Tibial nerve (tissue), 4 donors: ENCODE measurements around the gene STRA8. TPM values are rescaled to one million over a fixed set of nuclear protein-coding genes. Genes with fewer than 3 reads are reported as not detected.

ENCODE experiments used
- DNase-seq, 2 donors: peaks; one replicate each; pipeline ENCODE4 v3.0.0-alpha.2; 2019; ENCODE audit warnings: low spot score in 2 of 2
- H3K27ac ChIP-seq, 4 donors: fragments of 200-600 bp; sonication (generic) in 3 of 4; one replicate each; pipeline ENCODE4 v1.5.1; 2017 to 2019; ENCODE audit warnings: mild to moderate bottlenecking in 1 of 4
- H3K27me3 ChIP-seq, 2 donors: fragments of 200-600 bp; sonication (generic) in 1 of 2; one replicate each; pipeline versions ENCODE4 v1.5.1 to v1.6.0; 2017 to 2019
- H3K36me3 ChIP-seq, 3 donors: fragments of 200-600 bp; sonication (generic); one replicate each; pipeline ENCODE4 v1.5.1; 2018 to 2019
- H3K4me1 ChIP-seq, 4 donors: fragments of 200-600 bp; sonication (generic) in 3 of 4; one replicate each; pipeline ENCODE4 v1.5.1; 2017 to 2019
- H3K4me3 ChIP-seq, 4 donors: fragments of 200-600 bp; sonication (generic) in 3 of 4; one replicate each; pipeline ENCODE4 v1.5.1; 2017 to 2019; ENCODE audit warnings: mild to moderate bottlenecking in 1 of 4, moderate library complexity in 1 of 4
- H3K9me3 ChIP-seq, 4 donors: fragments of 200-600 bp; sonication (generic) in 3 of 4; one replicate each; pipeline ENCODE4 v1.5.1; 2017 to 2019
- EP300 ChIP-seq, 2 donors: sonication (generic); formaldehyde crosslinking; IDR thresholded peaks; one replicate each; pipeline ENCODE4 v1.6.1; 2017; ENCODE audit warnings: antibody characterized with exemption in 2 of 2, mild to moderate bottlenecking in 1 of 2
- POLR2A ChIP-seq, 2 donors: fragments of 450-650 bp; IDR thresholded peaks; one replicate each; pipeline ENCODE4 v1.6.1; 2017; ENCODE audit warnings: antibody characterized with exemption in 2 of 2, mild to moderate bottlenecking in 2 of 2, moderate library complexity in 2 of 2
- WGBS, 2 donors: methylation state at CpG; one replicate each; pipeline ENCODE4 v1.1.5; 2018; 5-methylcytosine and 5-hydroxymethylcytosine counted together
- total RNA-seq, 4 donors: library from RNA; depleted of rRNA; stranded (reverse); fragments of >200 nt; gene quantifications; one replicate each; pipeline ENCODE4 v1.1.0, GENCODE V29; 2016
- TF ChIP-seq, protein P1 (sequence below), 5 experiments: fragments of 200-600 bp in 3 of 5; fragments of 450-650 bp in 2 of 5; sonication (generic) in 3 of 5; IDR thresholded peaks; one replicate each; pipeline ENCODE4 v1.5.1; 2016 to 2019; ENCODE audit warnings: antibody characterized with exemption in 5 of 5, mild to moderate bottlenecking in 3 of 5, moderate library complexity in 2 of 5

Gene STRA8, protein sequence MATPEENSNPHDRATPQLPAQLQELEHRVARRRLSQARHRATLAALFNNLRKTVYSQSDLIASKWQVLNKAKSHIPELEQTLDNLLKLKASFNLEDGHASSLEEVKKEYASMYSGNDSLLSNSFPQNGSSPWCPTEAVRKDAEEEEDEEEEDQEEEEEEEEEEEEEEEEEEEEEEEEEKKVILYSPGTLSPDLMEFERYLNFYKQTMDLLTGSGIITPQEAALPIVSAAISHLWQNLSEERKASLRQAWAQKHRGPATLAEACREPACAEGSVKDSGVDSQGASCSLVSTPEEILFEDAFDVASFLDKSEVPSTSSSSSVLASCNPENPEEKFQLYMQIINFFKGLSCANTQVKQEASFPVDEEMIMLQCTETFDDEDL
- total RNA-seq: not detected

DNA sequence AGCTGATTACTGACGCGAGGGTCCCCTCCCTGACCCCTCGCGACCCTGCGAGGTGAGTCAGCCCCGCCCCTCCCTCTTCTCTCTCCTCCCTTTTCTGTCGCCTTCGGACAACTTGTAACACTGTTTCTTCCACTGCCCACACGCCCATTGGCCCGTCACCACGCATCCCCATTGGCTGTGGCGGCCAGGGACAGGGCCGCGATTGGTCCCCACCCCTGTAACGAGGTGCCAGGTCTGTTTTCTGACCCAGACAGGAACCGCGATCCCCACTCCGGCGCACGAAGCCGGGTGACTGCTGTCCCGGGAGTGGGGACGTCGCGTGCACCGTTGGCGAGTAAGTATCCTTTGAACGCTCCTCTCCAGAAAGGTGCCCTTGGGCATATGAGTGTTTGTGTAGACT is at the start of gene STRA8:
TSS of gene STRA8 (plus strand) at position 269 of the 400 bp plus-strand sequence. CDS start 6,687 bp downstream, outside the sequence.
- WGBS, 2 donors: 93 to 96% methylated on average over 28 of the region's 28 CpGs
- H3K36me3 ChIP-seq: no peaks in the 10 kb centered on the region
- no peaks in the 10 kb centered on the region for H3K4me1 ChIP-seq
- no peaks in the 10 kb centered on the region for H3K27me3 ChIP-seq
- no peak within 1 kb of the TSS for H3K27ac ChIP-seq
- no peak for DNase-seq
- no peak within 1 kb of the TSS for H3K4me3 ChIP-seq
- TF ChIP-seq, protein P1, sequence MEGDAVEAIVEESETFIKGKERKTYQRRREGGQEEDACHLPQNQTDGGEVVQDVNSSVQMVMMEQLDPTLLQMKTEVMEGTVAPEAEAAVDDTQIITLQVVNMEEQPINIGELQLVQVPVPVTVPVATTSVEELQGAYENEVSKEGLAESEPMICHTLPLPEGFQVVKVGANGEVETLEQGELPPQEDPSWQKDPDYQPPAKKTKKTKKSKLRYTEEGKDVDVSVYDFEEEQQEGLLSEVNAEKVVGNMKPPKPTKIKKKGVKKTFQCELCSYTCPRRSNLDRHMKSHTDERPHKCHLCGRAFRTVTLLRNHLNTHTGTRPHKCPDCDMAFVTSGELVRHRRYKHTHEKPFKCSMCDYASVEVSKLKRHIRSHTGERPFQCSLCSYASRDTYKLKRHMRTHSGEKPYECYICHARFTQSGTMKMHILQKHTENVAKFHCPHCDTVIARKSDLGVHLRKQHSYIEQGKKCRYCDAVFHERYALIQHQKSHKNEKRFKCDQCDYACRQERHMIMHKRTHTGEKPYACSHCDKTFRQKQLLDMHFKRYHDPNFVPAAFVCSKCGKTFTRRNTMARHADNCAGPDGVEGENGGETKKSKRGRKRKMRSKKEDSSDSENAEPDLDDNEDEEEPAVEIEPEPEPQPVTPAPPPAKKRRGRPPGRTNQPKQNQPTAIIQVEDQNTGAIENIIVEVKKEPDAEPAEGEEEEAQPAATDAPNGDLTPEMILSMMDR (IDR thresholded peaks at IDR 0.05): no peak
- TF ChIP-seq EP300 (IDR thresholded peaks at IDR 0.05) (no peak), POLR2A (IDR thresholded peaks at IDR 0.05) (no peak)
- no peaks in the 10 kb centered on the region for H3K9me3 ChIP-seq

DNA sequence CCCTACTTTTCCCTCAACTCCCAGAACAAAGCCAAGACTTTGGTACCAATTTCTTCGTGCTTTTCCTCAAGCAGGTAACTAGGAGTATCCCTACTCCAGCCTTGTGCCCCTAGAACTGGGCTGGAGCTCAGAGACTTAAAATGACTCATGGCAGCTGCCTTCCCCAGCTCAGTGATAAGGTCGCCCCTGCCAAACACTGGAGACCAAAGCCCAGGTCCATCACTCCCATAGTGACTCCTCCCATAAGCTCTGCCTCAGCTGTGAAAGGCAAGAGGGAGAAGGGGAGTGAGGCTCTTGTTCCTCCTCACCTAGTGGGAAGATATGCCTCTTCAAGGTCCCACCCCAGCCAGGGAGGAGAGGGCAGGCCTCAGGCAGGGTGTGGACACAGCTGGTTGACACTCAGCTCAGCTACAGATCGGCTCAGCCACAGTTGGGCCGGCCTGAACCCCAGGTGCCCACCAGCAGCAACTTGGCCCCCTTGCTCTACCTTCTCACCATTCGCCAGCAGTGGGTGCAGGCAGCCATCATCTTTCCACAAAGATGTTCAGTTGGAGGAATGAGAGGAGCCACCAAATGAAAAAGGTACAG is 49.3 kb upstream of the STRA8 start:
- Histone ChIP-seq H3K4me1 (peaks cover 0 to 2% (median 0%) of the 10 kb centered on the region in 4 donors), H3K27ac (no peak overlapping the region), H3K27me3 (no peaks in the 10 kb centered on the region), H3K4me3 (no peak overlapping the region), H3K36me3 (peaks cover 6 to 100% (median 30%) of the 10 kb centered on the region in 3 donors), H3K9me3 (peaks cover 0 to 44% (median 12%) of the 10 kb centered on the region in 4 donors)
- DNase-seq: no peak
- WGBS, 2 donors: 98% methylated on average over 5 of the region's 5 CpGs
- TF ChIP-seq, protein P1 (IDR thresholded peaks at IDR 0.05): no peak
- TF ChIP-seq POLR2A (IDR thresholded peaks at IDR 0.05): no peak
- no peak for TF ChIP-seq EP300 (IDR thresholded peaks at IDR 0.05)

DNA sequence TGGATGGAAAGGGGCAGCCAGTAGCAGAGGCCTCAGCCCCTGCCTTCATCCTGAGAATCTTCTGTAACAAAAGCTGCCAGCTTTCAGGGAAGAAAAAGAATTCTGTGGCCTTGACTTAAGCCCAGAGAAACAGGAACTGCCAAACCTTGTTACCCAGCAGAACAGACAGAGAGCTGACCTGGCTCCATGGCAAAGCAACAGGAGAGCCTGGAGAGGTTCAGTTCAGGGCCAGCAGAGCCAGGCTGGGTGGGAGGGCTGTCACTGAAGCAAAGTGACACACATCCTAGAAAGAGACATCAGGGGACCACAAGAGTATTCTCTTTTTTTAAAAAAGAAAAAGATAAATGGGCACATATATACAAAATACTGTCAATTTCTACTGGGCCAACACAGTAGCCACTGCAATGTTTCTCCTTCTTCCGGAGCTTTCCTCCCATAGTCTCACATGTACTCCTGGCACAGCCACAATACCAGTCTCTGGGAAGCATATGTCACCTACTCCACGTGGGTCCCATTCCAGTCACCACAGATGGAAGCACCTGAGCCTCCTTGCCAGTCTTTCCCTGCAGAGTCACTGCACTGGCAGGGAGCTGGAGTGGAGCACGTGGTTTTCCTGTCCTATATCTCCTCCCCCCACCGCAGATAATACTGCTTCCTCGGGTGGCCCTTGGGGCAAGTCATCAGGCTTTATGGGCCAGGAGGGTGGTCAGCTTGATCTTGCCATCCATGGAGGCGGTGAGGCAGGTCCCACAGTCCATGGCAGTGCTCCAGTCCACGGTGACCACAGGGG is 48.0 kb upstream of the STRA8 start:
- no peak for DNase-seq
- H3K4me3 ChIP-seq: no peak overlapping the region
- no peaks in the 10 kb centered on the region for H3K27me3 ChIP-seq
- 86 to 91% methylated on average over 7 of the region's 7 CpGs for WGBS, 2 donors
- peaks cover 6 to 95% (median 34%) of the 10 kb centered on the region in 3 donors for H3K36me3 ChIP-seq
- TF ChIP-seq EP300 (IDR thresholded peaks at IDR 0.05) (no peak), POLR2A (IDR thresholded peaks at IDR 0.05) (no peak)
- TF ChIP-seq, protein P1 (IDR thresholded peaks at IDR 0.05): no peak
- H3K27ac ChIP-seq: no peak overlapping the region
- H3K4me1 ChIP-seq: peaks cover 0 to 10% (median 0%) of the 10 kb centered on the region in 4 donors
- H3K9me3 ChIP-seq: peaks cover 0 to 31% (median 10%) of the 10 kb centered on the region in 4 donors

DNA sequence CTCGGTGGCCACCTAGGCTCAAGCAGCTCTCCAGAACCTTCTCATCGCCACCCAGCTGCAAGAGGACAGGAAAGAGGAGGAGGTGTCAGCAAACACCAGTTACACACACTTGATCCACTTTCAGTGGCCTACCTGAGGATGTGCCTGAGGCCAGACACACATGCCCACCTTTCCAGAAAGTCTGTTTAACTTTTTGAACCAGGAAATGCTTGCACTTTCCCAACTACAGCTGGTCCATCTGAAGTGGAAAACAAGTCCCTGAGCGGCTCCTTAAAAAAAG is 47.4 kb upstream of the STRA8 start:
- H3K36me3 ChIP-seq: peaks cover 6 to 93% (median 34%) of the 10 kb centered on the region in 3 donors
- peaks cover 0 to 10% (median 0%) of the 10 kb centered on the region in 4 donors for H3K4me1 ChIP-seq
- no peak overlapping the region for H3K4me3 ChIP-seq
- DNase-seq: no peak
- TF ChIP-seq, protein P1 (IDR thresholded peaks at IDR 0.05): no peak
- no peak for TF ChIP-seq EP300 (IDR thresholded peaks at IDR 0.05)
- no peak for TF ChIP-seq POLR2A (IDR thresholded peaks at IDR 0.05)
- WGBS, 2 donors: 98 to 100% methylated on average over 3 of the region's 3 CpGs
- H3K27me3 ChIP-seq: no peaks in the 10 kb centered on the region
- H3K9me3 ChIP-seq: peaks cover 0 to 26% (median 7%) of the 10 kb centered on the region in 4 donors
- H3K27ac ChIP-seq: no peak overlapping the region
